Upper lobe of left lung (tissue), 4 donors: ENCODE results near the gene FFAR2.

Experiments
- POLR2AphosphoS5 ChIP-seq, 2 donors: sonication (generic); formaldehyde crosslinking; IDR thresholded peaks; one replicate each; pipeline ENCODE4 v1.5.1; 2017; ENCODE audit warnings: antibody characterized with exemption in 2 of 2
- TF ChIP-seq, protein P1 (sequence below), 6 experiments: fragments of 450-650 bp in 4 of 6; fragments of 200-600 bp in 2 of 6; sonication (generic) in 2 of 6; IDR thresholded peaks; one replicate each; pipeline ENCODE4 v1.5.1; 2016 to 2019; ENCODE audit warnings: antibody characterized with exemption in 6 of 6

DNA sequence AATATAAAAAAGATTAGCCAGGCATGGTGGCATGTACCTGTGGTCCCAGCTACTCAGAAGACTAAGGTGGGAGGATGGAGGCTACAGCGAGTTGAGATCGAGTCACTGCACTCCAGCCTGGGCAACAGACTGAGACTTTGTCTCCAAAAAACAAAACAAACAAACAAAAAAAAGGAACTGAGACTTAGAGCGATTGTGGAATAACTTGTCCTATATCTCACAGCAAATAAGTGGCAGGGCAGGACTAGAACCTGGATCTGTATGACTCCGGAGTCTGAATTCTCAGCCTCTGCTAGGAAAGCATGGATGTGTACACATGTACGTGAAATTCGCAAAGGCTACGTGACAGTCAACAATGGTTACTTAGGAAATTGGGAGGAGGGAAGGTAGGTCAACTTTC, 22.1 kb downstream of the FFAR2 start:
- TF ChIP-seq POLR2AphosphoS5 (IDR thresholded peaks at IDR 0.05), result no peak
- TF ChIP-seq, protein P1, sequence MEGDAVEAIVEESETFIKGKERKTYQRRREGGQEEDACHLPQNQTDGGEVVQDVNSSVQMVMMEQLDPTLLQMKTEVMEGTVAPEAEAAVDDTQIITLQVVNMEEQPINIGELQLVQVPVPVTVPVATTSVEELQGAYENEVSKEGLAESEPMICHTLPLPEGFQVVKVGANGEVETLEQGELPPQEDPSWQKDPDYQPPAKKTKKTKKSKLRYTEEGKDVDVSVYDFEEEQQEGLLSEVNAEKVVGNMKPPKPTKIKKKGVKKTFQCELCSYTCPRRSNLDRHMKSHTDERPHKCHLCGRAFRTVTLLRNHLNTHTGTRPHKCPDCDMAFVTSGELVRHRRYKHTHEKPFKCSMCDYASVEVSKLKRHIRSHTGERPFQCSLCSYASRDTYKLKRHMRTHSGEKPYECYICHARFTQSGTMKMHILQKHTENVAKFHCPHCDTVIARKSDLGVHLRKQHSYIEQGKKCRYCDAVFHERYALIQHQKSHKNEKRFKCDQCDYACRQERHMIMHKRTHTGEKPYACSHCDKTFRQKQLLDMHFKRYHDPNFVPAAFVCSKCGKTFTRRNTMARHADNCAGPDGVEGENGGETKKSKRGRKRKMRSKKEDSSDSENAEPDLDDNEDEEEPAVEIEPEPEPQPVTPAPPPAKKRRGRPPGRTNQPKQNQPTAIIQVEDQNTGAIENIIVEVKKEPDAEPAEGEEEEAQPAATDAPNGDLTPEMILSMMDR (IDR thresholded peaks at IDR 0.05), result no peak
